Hematopoietic multipotent progenitor cell treated with erythropoietin and hydrocortisone succinate and interleukin-3 and kit ligand, for 8 days (in vitro differentiated cells): ENCODE results near the gene OPHN1.
A peak's percentile ranks its signal among the peaks of the same experiment; 100 is the strongest.
"Not testable (repeated sequence)": the region's sequence is repeated elsewhere in the genome, so short reads cannot be mapped to it uniquely, and the experiment has no call there.

ENCODE experiments used
- DNase-seq: peaks from one replicate; pipeline ENCODE4 v3.0.0-alpha.2; 2015

The OPHN1 gene

DNA sequence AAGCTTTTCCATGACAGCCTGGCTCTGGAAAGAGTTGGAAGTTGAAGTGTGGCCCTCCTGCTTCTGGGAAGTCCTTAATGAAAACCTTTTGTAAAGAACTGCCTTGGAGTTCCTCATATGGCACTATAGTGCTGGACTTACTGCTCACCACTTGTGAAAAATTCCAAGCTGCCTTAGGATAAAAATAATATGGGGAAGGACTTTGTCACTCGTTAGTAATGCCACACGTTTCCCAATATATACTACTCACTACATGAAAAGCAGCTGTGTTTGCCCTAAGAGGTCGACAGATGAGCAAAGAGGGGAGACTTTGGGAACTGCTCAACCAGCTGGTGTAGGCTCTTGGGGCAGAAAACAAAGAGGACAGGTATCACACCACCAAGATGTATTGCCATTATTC lies 11.7 kb downstream of the OPHN1 start:
- no peak for DNase-seq

DNA sequence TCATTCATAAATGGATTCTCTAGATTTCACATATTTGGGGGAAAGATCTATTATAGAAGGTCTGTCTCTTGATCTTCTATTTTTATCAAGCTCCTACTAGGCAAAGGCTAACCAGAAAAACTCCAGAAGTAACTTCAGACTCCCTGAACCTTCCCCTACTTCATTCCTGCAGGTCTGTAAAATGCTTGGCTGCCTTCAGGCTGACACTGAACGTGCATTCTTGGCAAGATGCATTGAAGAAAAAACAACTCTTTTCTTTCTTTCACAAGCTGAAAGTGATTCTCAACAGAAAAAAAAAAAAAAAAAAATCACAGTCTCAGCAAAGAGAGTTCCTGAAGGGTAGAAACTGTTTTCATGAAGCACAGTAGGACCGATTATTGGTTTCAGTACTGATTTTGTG lies 12.7 kb downstream of the OPHN1 start:
- DNase-seq, result no peak

DNA sequence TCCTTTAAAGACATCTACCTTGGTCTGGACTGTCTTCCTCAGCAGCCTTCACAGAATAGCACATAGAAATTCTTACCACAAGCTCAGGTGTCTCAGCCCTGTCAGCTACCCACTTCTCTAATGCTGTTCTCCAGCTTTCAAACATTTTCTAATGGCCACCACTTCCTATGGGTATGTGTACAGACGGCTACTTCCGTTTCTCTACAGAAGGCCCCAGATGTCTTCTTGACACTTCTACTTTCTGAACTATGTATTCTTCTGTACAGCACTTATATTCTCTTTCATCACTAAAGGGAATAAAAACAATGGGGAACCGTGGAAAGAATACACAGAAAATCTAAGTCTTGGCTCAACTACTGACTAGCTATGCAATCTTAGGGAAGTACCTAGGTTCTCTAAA lies 13.3 kb downstream of the OPHN1 start:
- DNase-seq, result no peak

DNA sequence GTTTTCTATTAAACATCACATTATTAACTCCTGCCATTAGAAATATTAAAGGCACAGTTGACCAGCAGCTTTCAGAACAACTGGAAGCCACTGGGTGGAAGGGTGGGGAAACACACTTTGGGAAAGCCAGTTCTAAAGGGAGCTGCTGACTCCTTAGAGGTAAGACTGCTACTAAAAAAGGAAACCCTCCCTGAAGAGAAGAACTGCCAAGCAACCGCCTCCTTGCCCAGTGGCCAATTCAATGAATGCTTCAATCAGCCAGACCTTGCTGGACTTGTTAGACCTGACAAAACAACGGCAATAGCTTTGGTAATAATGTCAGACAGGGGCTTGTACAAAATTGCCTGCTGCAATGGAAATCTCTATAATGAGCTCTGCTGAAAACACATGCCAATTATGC lies 15.6 kb downstream of the OPHN1 start:
- no peak for DNase-seq

DNA sequence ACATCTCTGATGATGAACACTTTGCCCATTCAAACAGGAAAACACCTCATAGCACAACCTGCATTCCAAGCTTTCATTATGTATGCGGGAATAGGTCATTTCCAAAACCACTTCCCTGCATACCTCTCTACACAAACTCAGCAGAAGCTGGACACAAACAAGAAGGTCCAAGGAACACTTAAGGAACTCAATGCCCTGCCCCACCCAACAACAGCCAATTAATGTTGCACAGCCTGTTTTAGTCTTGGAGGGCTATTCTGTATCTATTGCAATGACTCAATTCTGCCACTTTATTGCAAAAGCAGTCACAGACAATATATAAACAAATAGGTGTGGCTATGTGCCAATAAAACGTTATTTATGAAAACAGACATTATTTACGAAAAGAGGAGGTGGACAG lies 16.7 kb downstream of the OPHN1 start:
- DNase-seq, result no peak

DNA sequence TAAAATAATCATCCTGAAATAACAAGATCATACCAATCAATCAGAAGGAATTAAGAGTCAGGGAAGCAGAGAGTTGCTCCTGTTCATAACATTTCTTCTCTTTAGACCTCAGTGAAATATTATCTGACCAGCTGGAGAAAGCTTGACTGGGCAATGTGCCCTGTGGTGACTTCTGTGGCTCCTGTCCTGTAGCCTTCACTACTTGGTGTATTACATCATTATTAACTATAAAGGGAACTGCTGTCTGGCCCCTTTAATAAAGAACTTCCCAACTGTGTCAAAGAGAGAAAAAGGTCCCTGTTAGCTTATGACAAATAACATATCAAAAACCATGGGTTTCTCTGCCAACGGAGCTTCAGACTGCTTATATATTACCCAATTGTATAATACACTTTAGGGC lies 18.0 kb downstream of the OPHN1 start:
- DNase-seq, result peak; percentile 4

DNA sequence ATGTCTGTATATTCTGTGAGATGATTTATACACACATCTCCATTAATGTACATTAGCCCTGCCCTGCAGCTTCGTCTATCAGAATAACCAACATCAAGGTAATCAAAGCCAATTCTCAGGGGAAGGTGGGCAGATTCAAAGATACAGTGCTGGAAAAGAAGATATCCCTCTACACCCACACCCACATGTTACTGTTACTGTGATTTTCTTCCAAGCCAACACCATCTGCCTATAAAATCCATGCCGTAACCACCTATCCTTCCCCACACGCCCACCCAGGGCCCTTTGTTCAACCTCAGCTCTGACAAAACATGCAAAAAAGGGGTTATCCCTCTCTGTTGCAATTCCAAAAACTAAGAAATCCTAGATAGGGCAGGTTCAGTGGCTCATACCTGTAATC lies 20.0 kb downstream of the OPHN1 start:
- no peak for DNase-seq

DNA sequence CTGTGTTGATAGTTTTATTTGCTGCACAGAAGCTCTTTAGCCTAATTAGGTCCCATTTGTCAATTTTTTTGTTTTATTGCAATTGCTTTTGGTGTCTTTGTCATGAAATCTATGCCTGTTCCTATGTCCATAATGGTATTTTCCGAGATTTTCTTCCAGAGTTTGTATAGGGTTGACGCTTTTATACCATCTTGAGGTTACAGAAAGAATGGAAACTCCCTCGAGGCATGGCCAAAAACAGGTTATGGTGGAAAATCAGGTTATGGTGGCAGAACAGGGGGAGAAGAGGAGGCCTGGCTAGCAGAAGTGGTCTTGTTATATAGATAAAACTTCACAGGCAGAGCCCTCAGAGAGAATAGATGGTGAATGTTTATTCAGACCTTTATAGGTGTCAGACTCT lies 21.6 kb downstream of the OPHN1 start:
- DNase-seq, result no peak

DNA sequence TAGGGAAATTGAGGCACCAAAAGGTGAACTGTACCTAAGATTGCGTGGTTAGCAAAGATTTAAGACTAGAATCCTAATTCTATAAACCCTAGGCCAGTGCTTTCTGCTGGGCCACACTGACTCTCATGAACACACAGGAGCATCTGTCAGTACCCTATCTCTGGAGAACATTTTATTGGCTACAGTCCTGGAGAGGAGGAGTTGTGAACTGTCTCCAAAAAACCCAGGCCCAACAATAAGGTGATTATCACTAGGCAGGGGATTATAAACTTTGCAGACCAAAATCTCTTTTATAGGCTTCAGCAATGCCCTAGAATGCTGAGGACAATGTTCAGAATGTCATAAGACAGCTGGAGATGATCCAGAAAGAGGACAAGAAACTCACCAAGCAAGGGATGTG lies 24.1 kb downstream of the OPHN1 start:
- DNase-seq, result peak; percentile 11

DNA sequence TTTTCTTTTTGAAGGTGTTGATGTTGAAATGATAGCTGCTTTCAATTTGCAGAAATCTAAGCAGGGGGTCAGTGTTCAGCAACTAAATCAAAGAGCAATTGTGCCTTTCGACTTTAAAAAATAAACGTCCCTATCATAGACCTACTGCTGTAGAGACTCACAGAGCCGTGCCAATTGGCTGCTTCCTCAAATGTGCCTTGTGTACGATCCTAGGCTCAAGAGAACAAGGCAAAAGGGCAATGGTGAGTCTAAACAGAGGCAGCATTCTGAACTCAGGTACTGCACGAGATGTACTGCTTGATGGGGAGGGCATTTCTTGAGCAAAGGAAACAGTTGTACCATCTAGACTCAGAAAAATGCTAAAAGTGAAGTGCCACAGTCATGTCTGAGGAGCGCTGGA lies 29.8 kb downstream of the OPHN1 start:
- no peak for DNase-seq

DNA sequence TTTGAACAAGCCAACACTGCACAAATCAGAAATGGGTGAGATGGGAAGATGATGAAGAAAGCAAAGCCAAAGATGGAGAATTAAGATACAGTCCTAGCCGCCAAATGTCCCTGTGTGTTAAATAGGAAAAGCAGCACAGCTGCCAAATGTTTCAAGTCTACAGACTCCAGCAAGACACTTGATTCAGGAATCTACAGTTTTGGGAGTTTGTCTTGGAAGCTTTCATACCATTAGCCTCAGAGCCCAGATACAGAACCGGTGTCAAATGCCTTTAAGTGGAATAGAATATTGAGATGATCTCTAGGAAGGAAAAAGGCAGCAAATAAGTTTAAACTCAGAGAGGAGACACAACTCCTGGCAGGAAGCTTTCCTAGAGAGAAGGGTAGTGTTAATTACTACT lies 30.3 kb downstream of the OPHN1 start:
- DNase-seq, result no peak

DNA sequence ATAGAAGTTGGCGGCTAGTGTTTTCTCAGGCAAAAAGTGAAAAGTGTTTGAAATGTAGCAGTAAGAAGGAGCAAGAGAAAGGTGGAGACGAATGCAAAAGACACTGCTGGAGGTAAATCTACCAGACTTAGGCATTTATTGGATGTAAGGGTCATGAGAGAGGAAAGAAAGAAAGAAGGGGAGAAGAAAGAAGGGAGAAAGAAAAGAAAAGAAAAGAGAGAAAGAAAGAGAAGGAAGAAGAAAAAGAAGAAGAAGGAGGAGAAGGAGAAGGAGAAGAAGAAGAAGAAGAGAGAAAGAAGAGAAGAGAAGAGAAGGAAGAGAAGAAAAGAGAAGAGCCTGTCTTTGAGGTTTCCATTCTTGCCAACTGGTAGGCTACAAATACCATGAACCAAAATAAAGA lies 31.2 kb downstream of the OPHN1 start:
- no peak for DNase-seq

DNA sequence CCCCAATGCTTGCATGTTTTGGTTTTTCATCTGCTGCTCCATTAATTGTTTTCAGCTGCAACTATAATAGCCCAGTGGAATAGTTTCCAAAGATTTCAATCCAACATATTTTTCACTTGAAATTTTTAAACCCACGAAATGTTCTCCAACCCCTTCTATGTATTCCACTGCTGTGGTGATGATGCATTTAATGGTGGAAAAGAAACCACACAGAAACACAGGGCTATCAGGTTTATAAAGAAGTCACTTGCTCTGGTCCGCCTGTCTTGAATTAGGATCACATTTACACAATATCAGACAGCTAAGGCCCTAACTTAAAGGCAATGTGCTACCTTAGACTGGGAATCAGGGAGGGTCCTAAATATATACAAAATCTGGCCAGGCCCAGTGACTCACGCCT lies 35.0 kb downstream of the OPHN1 start:
- no peak for DNase-seq

DNA sequence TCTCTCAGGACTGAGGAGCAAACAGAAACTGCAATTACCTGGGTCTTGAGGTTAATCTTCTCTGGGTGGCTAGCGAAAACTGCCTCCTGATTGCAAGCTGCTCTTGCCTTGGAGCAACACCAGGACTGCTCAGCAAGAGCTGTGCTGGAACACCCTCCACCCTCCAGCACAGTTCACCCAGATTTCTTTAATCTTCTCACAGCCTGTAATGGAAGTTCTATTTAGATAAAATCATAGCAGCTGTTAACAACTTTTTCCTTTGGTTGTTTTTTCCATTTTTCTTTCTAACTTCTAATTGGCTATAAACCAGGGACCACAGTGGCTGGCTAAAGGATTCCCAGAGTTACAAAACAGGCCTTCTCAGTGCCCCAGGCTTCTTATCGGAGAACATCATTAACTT lies 36.3 kb downstream of the OPHN1 start:
- DNase-seq, result no peak

DNA sequence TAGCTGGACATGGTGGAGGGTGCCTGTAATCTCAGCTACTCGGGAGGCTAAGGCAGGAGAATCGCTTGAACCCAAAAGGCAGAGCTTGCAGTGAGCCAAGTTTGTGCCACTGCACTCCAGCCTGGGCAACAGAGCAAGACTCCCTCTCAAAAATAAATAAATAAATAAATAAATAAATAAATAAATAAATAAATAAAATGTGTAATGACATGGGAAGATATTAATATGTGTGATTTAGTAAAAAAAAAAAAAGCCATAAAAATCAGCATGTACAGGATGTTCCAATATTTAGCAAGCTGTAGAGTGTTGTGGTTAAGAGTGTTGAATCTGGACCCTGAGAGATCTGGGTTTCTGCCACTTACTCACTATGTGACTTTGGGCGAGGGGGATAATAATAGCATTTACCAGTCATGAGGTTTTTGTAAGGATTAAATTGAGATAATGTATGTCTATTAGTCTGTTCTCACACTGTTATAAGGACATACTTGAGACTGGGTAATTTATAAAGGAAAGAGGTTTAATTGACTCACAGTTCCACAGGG lies 43.8 kb downstream of the OPHN1 start:
- DNase-seq, result not testable (repeated sequence)

DNA sequence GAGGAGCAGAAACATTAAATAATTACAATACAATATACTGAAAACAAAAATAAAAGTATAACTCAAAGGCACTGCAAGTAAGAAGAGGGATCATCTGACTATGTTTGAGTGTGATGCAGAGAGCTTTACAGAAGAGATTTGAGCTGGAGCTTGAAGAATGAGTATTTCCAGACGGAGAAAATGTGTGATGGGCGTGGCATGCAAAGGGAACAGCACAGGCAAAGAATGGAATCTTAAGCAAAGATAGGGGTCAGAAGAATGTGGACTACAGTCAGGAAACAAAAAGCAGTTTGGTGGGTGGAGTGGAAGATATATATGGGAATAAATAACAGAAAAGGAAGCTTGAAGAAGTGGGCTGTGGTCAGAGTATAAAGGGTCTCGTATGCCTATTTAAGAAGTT lies 45.5 kb downstream of the OPHN1 start:
- DNase-seq, result no peak

DNA sequence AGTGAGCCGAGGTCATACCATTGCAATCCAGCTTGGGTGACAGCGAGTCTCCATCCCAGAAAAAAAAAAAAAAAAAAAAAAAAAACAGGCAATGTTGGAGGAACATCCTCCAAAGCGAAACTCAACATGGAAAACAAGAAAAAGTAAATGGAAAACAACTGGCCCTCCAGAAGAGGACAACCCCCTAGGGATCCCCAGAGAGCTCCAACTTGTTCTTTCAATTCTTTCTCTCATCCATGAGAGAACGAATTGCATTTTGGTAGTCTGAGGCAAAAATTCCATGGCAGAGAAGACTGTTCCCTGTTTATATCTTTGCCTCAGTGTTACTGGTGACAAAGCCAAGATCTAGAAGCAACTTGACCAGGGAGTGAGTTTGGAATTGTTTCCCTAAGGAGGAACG lies 49.8 kb downstream of the OPHN1 start:
- DNase-seq, result no peak

DNA sequence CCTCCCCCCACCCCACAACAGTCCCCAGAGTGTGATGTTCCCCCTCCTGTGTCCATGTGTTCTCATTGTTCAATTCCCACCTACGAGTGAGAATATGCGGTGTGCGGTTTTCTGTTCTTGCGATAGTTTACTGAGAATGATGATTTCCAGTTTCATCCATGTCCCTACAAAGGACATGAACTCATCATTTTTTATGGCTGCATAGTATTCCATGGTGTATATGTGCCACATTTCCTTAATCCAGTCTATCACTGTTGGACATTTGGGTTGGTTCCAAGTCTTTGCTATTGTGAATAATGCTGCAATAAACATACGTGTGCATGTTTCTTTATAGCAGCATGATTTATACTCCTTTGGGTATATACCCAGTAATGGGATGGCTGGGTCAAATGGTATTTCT lies 55.7 kb downstream of the OPHN1 start:
- not testable (repeated sequence) for DNase-seq

DNA sequence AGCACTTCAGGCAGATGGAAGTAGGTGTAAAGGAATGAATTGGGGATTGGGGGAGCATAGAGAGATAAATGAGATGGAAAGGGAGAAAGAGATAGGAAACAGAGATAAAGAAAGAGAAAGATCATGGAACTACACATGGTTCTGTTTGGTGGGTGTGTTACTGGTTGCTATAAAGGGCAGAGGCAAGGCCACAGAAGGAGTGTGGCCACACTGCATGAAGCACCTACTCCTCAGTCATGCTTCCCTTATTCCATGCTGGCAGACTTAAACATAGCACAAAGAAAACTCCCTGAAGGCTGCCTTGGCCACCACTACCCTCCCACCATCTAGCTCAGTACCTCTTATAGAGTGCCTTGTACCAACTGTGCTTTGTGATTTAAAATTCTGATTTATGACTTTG lies 56.9 kb downstream of the OPHN1 start:
- no peak for DNase-seq

DNA sequence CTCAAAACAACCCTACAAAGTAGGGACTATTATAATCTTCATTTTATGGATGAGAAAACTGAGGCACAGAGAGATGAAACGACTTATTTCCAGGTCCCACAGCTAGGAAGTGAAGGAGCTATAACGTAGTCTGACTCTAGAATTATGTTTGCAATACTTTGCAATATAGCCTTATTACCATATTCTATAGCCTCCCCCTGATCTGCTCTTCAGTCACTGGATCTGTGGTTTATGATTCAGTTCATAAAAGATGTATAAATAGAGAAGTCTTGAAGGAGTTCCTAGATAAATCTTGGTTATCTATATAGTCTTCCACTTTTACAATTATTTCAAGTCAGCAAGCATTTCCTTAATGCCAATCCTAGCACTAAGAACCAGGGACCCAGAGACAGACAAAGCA lies 57.5 kb downstream of the OPHN1 start:
- no peak for DNase-seq

DNA sequence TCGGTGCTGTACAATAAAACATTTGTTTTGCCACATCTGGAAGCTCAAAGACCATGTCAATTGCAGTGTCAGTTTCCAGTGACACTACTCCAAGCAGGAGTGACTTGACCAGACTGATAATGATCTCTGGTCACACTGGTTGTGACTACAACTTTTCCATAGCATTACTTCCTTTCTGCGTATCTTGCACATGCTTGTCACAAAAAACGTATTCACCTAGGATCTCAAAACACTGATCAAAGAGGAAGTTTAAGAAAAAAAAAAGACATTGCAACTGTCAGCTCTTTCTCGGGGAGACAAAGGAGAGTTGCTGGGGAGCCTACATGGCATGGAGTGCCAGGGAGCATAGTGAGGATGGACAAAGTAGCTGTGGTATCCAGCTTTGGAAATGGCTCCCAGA lies 60.6 kb downstream of the OPHN1 start:
- DNase-seq, result peak; percentile 12

DNA sequence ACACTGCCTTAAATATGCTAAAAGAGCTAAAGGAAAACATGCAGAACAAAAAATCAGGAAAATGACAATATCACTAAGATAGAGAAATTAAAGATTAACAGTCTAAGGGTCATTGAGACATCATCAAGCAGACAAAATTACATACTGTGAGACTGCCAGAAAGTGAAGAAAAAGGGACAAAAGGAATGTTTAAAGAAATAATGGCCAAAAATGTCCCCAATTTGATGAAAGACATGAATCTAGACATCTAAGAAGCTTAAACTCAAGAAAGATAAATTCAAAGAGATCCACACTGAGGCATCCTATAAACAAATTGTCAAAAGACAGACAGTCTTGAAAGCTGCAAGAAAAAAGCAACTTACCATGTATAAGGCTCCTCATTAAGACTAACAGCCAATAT lies 63.7 kb downstream of the OPHN1 start:
- no peak for DNase-seq

DNA sequence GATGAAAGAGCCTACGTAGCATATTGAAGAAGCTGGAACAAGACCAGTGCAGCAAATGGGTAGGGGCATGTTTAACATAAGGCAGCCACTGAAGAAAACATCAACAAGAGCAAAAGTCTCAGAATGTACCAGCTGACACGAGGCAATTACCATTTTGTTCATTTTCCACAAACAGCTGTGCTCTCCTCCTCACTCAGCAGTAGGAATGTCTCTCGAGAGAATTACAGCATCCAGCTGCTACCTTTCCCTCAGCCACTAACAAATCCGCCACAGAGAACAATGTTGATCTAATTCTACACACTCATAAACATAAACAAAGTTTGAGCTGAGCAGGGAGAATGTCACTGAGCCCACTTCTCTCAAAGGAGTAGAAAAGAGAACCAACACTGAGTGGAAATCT lies 68.0 kb downstream of the OPHN1 start:
- no peak for DNase-seq

DNA sequence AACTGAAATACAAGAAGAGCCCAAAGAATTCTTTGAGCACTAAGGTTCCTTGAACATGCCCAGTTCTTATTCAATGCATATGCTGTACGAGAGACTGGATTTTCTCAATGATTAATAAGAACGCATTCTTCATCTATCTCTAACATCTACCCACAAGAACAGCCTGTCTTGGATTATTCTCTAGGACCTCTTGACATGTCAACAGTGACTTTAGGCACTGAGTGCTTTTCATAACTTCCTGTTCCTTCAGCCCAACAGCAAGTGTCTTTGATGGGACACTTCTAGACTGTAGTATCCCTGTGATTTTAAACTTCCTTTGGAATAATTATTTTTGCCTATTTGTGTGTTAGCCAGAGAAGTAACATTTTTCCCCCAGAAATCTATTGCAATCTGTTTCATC lies 69.3 kb downstream of the OPHN1 start:
- no peak for DNase-seq

DNA sequence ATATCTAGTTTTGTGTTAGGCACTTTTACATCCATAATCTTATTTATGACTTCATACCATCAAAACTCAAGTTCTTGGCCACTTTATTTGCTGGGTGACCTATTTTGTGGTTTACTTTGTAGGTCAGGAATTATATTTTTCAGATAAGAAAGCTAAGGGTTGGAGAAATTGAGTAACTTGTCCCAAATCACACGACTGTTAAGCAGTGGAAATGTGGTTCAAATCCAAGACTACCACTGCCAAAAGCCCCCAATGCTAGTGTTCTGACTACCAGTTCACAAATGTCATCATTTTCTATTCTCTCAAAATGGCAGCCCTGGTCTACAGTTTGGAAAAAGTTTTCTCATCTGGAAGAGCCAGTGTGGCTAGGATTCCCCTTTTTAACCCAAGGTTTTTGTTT lies 74.6 kb downstream of the OPHN1 start:
- DNase-seq, result no peak

DNA sequence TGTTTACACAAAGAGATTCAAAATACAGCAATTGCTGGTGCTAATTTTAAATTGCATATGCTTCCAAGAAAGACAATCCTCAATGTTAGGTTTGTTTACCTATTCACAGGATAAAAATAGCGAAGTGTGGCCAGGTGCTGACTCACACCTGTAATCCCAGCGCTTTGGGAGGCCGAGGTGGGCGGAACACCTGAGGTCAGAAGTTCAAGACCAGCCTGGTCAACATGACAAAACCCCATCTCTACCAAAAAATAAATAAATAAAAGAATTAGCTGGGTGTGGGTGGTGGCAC lies 77.7 kb downstream of the OPHN1 start:
- no peak for DNase-seq
